Left colon (tissue), 2 donors: ENCODE results near the gene SPARC. TPM values are rescaled to one million over a fixed set of nuclear protein-coding genes. Genes with fewer than 3 reads are reported as not detected.
"Not testable (repeated sequence)": the region's sequence is repeated elsewhere in the genome, so short reads cannot be mapped to it uniquely, and the experiment has no call there.

ENCODE experiments used
- ATAC-seq: fragments of 200-7000 bp; cut with Tn5 transposase; one replicate; pipeline ENCODE4 v1.9.1; 2020; ENCODE audit warnings: mild to moderate bottlenecking, moderate library complexity
- DNase-seq, 2 donors: peaks; one replicate each; pipeline ENCODE4 v3.0.0-alpha.2; 2020
- intact Hi-C, 2 donors: fragments of 100-400 bp; cut with DNase I in 1 of 2; cut with micrococcal nuclease in 1 of 2; formaldehyde crosslinking; loops; one replicate each; pipeline versions ENCODE4 v1.11.2 to v1.14.0; 2022; cut with DNase I, micrococcal nuclease
- long read RNA-seq: library from polyadenylated mRNA; unstranded; transcript quantifications from one replicate; pipeline ENCODE4 v2.0.0, GENCODE V29; 2021
- total RNA-seq, 2 donors: library from RNA; stranded (reverse); fragmentation: NEBNext Ultra II Directional; extraction: Animal tissue kit (Norgen Biotek cat#: 25700); gene quantifications; one replicate each; pipeline ENCODE4 v1.2.1, GENCODE V29; 2021
- donor health status: DM: no; HTN: no; CAD: no.
- donor health status: DM: yes; HTN: yes; CAD: no.

Gene SPARC, protein sequence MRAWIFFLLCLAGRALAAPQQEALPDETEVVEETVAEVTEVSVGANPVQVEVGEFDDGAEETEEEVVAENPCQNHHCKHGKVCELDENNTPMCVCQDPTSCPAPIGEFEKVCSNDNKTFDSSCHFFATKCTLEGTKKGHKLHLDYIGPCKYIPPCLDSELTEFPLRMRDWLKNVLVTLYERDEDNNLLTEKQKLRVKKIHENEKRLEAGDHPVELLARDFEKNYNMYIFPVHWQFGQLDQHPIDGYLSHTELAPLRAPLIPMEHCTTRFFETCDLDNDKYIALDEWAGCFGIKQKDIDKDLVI
- 100 to 1,000 TPM in 1 of 2 donors, 10 to 100 TPM in 1; 91.3 to 178 TPM for total RNA-seq
- long read RNA-seq, transcript SPARC-201 (10 exons, 3,701 nt): major isoform, 35 of 59 reads
- long read RNA-seq, partial matches to known transcripts: 21 of 59 reads
- long read RNA-seq, other reads (novel, unspliced or antisense): 1 of 59 reads

DNA sequence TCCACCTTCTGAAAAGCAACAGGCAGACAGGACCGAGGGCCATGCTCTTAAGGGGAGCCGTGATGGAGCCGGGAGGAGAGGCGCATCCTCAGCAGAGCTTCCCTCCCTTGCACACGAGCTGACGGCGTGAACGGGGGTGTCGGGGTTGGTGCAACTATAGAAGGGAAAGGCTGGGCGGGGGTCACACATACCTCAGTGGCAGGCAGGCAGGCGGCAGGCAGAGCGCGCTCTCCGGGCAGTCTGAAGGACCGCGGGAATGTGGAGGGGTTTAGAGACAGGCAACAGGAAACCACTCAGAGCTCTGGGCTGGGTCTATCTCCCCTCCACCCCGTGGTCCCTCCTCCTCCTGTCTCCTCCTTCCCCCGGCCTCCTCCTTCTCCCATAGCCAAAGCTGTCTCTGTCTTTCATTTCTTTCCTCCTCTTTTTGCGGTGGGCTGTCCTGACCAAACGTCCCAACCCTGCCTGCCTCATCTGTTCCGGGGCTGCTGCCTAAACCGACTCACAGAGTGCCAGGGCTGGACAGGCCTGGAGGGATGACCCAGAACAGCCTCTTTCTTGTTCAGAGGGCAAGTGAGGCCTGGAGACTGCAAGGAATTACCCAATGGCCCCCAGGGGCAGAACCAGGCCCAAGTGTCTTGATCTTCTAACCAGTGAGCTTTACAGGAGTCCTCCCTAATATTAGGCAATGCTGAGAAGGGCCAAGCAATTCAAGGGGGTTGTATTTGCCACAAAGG lies at the start of gene SPARC:
Gene SPARC (minus strand): TSS at position 242 of the 734 bp plus-strand sequence. CDS start 10,727 bp downstream, outside the sequence.
- intact Hi-C loops: no loop called here
- peak; percentile 50 for ATAC-seq

DNA sequence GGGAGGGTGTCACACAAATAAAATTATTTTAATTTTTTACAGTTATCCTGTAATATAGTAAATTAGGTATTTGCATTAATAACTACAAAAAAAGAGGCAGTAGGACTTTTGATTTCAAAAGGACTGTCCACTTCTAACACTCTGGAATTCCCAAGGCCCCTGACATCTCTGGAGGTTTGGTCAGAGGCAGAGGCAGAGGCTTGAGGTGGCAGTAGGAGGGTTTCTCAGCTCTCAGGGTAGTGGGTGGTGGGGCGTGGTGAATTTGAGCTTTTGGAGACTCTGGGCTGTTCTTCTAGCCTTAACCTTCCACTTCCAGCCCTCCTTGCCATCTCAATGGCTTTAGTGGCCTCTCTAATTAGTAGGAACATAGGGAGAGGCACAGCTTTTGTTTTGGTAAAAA lies 48.9 kb upstream of the SPARC start:
- intact Hi-C loops: loop anchor here in 1 of 2 donors (10.0 kb wide), 1 partner anchor 81 kb away; no protein-coding TSS in a partner anchor
- no peak for ATAC-seq
- no peak for DNase-seq

More for the DNA sequence above, at the start of gene SPARC:
- peak; percentile 37 to 64 for DNase-seq

DNA sequence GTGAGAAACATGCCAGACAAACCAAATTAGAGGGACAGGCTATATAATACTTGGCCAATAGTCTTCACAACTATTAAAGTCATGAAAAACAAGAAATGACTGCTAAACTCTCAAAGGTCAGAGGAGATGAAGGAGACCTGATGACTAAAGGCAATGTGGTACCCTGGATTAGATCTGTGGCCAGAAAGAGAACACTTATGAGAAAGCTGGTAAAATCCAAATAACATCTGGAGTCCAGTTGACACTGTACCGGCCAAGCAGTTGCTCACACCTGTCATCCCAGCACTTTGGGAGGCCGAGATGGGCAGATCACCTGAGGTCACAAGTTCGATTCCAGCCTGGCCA lies 47.3 kb upstream of the SPARC start:
- DNase-seq (no peak), ATAC-seq (no peak)
- intact Hi-C loops: loop anchor here in 1 of 2 donors (10.0 kb wide), 1 partner anchor 79 kb away; no protein-coding TSS in a partner anchor

DNA sequence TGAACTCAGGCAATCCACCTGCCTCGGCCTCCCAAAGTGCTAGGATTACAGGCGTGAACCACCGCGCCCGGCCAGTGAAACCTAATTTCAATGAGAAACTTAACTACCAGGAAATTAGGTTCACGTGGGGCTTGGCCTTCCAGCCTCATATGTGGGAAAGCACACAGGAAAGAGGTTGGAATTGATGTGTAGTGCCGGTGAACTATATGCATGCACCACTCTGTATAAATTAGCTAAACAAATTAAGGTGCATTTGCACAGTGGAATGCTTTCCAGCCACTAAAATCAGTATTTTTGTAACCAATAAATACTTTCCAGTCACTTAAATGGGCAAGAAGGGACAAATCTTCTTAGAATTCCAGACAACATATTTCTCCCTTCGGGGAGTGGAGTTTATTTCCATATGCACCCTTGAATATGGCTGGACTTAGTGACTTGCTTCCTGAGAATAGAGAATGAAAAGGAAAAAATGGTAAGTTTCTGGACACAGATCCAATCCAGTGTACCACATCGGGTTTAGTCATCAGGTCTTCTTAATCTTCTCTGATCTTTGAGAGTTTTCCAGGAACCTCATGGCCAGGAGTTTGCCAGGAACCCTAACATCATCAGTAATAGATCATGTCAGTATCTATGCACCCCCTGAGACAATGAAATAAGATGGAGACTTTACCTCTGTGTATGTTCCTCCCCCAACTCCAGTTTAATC lies 46.8 kb upstream of the SPARC start:
- DNase-seq (no peak), ATAC-seq (no peak)
- intact Hi-C loops: loop anchor here in 1 of 2 donors (10.0 kb wide), 1 partner anchor 79 kb away; no protein-coding TSS in a partner anchor

DNA sequence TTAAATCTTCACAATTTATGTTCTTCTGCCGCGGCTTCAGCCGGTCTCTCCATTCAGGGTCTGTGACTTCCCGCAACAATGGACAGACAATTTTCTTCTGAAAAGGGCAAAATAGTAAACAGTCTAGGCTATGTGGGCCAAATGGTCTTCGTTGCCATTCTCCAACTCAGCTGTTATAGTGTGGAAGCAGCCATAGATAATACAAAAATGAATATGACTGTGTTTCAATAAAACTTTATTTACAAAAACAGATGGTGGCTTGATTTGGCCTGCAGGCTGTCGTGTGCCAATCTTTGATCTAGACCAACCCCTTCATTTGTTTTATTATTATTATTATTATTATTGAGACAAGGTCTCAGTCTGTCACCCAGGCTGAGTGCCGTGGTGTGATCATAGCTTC lies 43.7 kb upstream of the SPARC start:
- intact Hi-C loops: loop anchor here in 1 of 2 donors (10.0 kb wide), 1 partner anchor 76 kb away; no protein-coding TSS in a partner anchor
- ATAC-seq (no peak), DNase-seq (no peak)

DNA sequence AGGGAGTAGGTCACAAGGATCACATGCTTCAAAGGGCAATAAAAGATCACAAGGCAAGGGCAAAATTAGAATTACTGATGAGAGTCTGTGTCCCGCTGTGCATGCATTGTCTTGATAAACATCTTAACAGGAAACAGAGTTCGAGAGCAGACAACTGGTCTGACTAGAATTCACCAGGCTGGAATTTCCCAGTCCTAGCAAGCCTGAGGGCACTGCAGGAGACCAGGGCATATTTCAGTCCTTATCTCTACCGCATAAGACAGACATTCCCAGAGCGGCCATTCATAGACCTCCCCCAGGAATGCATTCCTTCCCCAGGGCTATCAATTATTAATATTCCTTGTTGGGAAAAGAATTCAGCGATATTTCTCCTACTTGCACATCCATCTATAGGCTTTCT lies 42.9 kb upstream of the SPARC start:
- ATAC-seq, DNase-seq, intact Hi-C loops: not testable (repeated sequence)

DNA sequence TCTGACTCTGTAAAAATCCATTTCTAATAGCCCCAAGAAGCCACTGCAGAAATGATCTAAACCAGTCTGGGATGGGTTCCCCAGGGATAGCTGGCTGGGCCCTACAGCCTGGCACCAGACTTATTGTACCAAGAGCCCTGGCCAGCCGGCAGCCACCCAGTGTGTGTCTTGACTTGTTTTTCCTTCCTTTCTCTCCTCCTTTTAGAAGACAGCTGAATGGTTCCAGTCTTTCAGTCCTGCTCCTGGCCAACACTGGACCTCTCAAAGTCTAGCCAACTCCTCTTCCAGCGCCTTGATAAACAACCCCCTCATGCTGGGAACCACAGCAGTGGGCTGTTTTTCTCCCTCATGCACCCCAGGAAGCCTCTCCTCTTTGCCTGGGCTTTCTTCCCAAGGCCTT lies 37.6 kb upstream of the SPARC start:
- intact Hi-C loops: no loop called here
- no peak for ATAC-seq

DNA sequence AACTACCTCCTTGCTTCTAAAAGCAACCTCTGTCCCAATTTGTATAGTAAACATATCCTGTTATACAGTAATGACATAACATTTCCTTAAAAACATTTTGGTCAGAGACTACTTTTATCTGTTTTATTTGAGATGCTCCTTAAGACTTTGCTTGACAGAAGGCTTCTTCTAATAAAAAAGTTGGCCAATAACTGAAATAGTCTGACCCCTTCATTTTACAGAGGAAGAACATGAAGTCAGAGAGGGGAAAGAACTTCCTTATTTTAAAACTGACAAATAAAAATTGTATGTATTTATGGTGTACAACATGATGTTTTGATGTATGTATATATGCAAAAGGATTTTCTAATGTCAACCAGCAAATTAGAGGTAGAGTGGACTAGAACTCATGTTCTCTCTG lies 35.8 kb upstream of the SPARC start:
- intact Hi-C loops: no loop called here
- no peak for ATAC-seq
- DNase-seq: no peak

More for the DNA sequence above, 37.6 kb upstream of the SPARC start:
- no peak for DNase-seq

DNA sequence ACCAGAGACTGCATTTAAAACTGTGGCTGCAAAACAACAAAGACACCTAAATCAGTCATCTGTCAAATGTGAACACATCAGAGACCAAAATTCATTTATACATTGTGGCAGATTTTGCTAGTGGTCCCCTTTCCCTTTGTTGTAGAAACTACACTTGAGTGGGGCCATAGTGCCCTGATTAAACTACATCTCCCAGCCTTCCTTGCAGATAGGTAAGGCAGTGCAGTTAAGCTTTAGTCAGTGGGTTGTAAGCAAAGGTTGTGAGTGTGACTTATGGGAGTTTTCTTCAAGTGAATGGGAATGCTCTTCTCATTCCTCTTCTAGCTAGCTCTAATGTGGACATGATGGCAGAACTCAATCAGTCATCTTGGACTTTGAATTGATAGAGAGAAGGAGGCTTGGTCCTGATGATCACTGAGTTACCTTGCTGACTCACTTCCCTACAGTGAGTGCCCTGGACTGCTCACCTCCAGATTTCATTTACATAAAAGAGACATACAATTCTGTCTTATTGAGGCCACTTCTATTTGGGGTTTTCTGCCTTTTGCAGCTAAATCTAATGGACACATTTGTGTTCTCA lies 35.2 kb upstream of the SPARC start:
- intact Hi-C loops: no loop called here
- ATAC-seq (peak; percentile 74), DNase-seq (no peak)

DNA sequence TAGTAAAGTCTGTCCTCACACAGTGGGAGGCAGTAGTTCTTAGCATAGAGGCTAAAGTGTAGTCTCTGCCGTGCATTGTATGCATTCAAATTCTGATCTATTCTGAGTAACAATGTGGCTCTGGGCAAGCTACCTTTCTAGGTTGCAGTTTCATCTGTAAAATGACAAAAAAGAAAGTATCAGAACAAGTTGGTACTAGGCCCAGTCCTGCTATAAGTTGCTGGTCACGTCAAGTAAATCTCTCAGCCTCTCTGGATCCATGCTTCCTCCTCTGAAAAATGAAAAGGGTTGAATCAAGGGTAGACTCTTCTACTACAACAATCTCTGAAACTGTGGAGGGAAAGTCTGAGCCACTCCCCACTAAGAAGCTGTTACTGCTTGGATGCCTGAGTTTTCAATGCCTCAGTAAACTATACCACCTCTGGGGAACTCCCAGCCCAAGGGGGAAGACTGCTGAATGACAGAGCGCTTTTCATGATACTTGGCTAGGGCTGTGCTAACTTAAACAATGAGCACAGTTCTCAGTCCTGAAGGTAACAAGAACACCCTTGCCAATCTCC lies 34.5 kb upstream of the SPARC start:
- DNase-seq (no peak), ATAC-seq (no peak)
- intact Hi-C loops: no loop called here

DNA sequence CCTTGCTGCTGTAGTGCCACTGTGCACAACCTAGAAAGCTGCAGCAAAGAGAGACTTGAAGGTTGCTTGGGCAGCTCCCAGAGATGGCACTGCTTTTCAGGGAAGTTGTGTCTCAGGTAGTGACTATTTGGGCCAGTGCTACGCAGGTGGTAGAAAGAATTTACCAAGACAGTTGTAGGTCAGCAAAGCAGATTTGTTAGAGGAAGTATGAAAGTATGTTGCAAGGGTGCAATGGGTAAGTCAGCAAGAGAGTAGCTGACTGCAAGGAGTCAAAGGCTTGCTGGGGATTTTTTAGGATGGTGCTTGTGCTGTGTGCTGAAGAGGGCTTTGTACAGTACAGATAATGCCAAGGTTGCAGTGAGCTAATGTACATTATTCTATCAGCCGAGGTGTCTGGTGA lies 33.5 kb upstream of the SPARC start:
- no peak for ATAC-seq
- intact Hi-C loops: no loop called here

DNA sequence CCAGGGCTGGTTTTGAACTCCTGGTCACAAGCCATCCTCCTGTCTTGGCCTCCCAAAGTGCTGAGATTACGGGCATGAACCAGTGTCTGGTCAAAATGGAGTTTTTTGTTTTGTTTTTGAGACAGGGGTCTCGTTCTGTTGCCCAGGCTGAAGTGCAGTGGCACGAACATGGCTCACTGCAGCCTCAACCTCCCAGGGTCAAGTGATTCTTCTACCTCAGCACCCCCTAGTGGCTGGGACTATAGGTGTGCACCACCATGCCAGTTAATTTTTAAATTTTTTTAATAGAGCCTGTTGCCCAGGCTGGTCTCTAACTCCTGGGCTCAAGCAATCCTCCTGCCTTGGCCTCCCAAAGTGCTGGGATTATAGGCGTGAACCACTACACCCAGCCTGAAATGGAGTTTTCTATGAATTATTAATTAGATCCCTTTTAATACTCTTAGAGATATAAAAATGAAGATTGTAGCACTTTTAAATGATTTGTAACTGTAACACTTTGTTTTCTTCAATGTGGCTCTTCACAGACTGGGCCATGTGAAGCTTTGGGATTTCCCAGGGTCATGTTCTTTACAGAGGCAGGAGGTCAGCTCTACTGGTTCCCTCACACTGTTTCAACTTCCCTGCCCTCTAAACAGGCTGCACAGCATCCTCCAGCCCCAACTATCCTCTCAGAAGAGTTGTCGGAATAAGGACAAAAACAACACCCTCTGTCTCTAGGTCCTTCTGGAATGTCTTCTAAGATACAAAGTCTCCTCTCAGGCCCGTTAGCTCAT lies 32.7 kb upstream of the SPARC start:
- ATAC-seq: peak; percentile 58
- intact Hi-C loops: no loop called here
- DNase-seq: peak; percentile 34 to 43

More for the DNA sequence above, 33.5 kb upstream of the SPARC start:
- DNase-seq: no peak

DNA sequence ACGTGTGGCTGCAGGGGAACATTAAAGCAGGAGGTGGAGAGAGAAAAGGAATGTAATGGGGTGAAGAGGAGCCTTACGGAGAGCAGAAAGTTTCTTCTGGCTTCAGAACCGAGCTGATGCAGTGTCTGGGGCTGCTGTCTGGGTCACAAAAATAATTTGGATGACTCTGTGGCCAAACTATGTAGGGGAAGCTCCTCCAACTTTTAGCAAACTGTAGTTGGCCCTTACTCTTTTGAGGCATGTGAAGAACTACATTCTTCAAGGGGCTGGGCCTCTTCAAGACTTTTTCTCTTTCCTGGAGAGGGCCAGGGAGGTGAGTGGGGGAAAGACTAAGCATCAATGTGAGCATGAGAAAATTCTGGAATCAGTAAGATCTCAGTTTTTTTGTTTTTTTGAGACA lies 31.9 kb upstream of the SPARC start:
- ATAC-seq (no peak), DNase-seq (no peak)
- intact Hi-C loops: no loop called here

DNA sequence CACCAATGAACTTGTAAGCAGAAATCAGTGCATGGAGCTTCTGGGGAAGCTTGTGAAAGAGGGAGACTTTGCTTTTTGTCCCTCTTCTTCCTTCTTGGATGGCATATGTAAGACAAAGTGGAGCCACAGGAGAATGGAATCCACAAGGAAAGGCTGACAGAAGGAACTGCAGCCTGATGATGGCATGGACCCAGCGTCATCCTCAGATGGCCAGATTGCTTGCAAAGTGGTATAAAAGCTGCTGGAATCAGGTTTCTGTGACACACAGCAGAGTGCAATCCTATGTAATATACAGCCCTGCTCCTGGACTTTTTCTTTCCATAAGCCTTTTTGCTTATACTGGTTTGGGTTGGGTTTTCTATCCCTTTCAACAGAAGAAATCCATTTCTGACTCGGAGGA lies 31.4 kb upstream of the SPARC start:
- DNase-seq: no peak
- intact Hi-C loops: no loop called here
- ATAC-seq: no peak

DNA sequence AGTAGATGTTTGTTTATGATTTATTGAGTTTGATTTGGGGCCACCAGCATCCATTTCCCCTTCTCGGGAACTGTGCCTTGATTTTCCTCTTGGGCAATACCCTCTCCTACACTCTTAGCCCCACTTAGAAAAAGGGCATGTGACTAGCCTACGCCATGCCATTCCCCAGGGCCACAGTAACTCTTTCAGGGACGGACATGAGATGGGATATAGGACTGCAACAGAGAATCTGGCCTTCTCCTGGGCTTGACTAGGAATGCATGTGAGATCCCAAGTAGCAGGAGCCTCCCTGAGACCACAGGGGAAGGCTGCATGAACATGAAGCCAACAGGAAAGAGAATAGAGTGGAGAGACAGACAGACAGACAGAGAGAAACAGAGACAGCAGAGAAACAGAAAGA lies 30.7 kb upstream of the SPARC start:
- DNase-seq (no peak), ATAC-seq (no peak)
- intact Hi-C loops: no loop called here

DNA sequence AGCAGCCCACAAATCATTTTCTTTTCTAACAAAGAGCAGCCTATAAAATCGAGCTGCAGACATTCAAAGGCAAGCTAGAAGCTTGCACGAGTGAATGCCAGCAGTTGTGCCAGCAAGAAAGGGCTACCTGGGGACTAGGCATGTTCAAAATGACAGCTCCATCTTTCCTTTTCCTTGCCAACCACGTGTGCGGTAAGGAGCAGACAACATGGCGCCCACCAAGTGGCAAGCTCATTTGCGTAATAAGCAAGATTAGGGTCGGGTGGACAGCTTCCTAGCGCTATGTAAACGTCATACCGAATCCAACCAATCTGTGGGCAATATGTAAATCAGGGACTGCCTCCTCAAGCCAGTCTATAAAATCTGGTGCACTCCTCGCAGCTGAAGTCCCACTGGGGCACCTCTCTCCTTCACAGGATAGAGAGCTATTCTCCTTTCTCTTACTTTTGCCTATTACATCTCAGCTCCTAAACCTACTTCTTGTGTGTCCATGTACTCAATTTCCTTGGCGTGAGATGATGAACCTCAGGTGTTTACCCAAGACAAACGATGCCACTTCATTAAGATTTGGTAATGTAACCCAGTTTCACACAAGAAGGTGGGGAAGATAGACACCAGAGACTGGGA lies 22.5 kb upstream of the SPARC start:
- DNase-seq (no peak), ATAC-seq (no peak)
- intact Hi-C loops: no loop called here

DNA sequence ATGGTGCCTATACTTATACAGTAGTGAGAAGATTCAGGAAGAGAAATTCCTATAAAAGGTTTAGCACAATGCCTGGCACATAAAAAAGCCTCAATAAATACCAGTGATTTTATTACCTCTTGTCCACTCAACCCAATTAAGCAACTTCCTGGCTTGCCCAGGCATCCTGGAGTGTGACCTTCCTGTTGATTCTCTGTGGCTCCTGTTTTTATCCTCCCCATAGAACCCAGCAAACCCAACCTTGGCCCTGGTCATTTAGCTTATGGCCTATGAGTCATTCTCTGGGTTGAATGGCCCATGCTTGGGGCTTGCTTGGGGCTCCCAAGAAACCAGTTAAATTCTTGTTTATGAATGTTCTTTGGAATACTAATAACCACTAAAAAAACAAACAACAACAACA lies 21.4 kb upstream of the SPARC start:
- peak; percentile 97 for ATAC-seq
- DNase-seq: peak in 1 of 2 donors; percentile 63
- intact Hi-C loops: no loop called here
